Glutamatergic neuron (in vitro differentiated cells): ENCODE measurements around the gene ZNF865. TPM values are rescaled to one million over a fixed set of nuclear protein-coding genes. Genes with fewer than 3 reads are reported as not detected.

Experiments used
- DNase-seq: peaks from one replicate; pipeline ENCODE4 v3.0.0; 2022
- H3K27ac Mint-ChIP-seq: one replicate; pipeline ENCODE4 v1.8.0; 2020; ENCODE audit warnings: mild to moderate bottlenecking, mixed read lengths, inconsistent platforms; ENCODE audit not compliant: unreplicated experiment
- H3K27me3 Mint-ChIP-seq: one replicate; pipeline ENCODE4 v1.8.0; 2020; ENCODE audit warnings: mild to moderate bottlenecking, moderate library complexity, mixed read lengths, inconsistent platforms; ENCODE audit not compliant: unreplicated experiment
- H3K36me3 Mint-ChIP-seq: one replicate; pipeline ENCODE4 v1.8.0; 2020; ENCODE audit warnings: mild to moderate bottlenecking, mixed read lengths, inconsistent platforms; ENCODE audit not compliant: unreplicated experiment
- H3K4me1 Mint-ChIP-seq: one replicate; pipeline ENCODE4 v1.8.0; 2020; ENCODE audit warnings: mild to moderate bottlenecking, low read depth, mixed read lengths, inconsistent platforms; ENCODE audit not compliant: unreplicated experiment
- H3K4me3 Mint-ChIP-seq: one replicate; pipeline ENCODE4 v1.8.0; 2020; ENCODE audit warnings: mild to moderate bottlenecking, mixed read lengths, inconsistent platforms; ENCODE audit not compliant: unreplicated experiment
- H3K9me3 Mint-ChIP-seq: one replicate; pipeline ENCODE4 v1.8.0; 2020; ENCODE audit warnings: mild to moderate bottlenecking, moderate library complexity, mixed read lengths, inconsistent platforms; ENCODE audit not compliant: unreplicated experiment
- CTCF ChIP-seq: fragments of 200-600 bp; sonication (generic); IDR thresholded peaks from one replicate; pipeline ENCODE4 v1.5.0; 2021; ENCODE audit not compliant: partially characterized antibody, unreplicated experiment
- total RNA-seq: library from RNA; stranded (reverse); fragmentation: NEBNext Ultra II Directional; extraction: Animal tissue kit (Norgen Biotek cat#: 25700); gene quantifications from one replicate; pipeline ENCODE4 v1.2.1, GENCODE V29; 2021; ENCODE audit not compliant: unreplicated experiment

Gene ZNF865
- total RNA-seq, 1 donor from 2014 or later = 14.6 TPM

GRCh38 chr19:55611300-55611982, 6.0 kb downstream of the ZNF865 start:
- Mint-ChIP-seq H3K27ac (no peak overlapping the region), H3K27me3 (peaks cover 8% of the 10 kb centered on the region), H3K4me1 (peaks cover 4% of the 10 kb centered on the region), H3K36me3 (peaks cover 4% of the 10 kb centered on the region), H3K9me3 (no peaks in the 10 kb centered on the region), H3K4me3 (no peak overlapping the region)
- TF ChIP-seq CTCF = no peak
- no peak for DNase-seq

GRCh38 chr19:55611983-55612645, 6.7 kb downstream of the ZNF865 start:
- no peak for TF ChIP-seq CTCF
- no peak overlapping the region for H3K27ac Mint-ChIP-seq
- no peak for DNase-seq
- no peak overlapping the region for H3K4me3 Mint-ChIP-seq
- H3K36me3 Mint-ChIP-seq = peaks cover 4% of the 10 kb centered on the region
- peaks cover 2% of the 10 kb centered on the region for H3K9me3 Mint-ChIP-seq
- H3K27me3 Mint-ChIP-seq = peaks cover 11% of the 10 kb centered on the region
- H3K4me1 Mint-ChIP-seq = no peaks in the 10 kb centered on the region

- H3K27me3 Mint-ChIP-seq = peaks cover 10% of the 10 kb centered on the region
- TF ChIP-seq CTCF = no peak
- H3K36me3 Mint-ChIP-seq = peaks cover 11% of the 10 kb centered on the region
- H3K4me1 Mint-ChIP-seq = no peaks in the 10 kb centered on the region
- H3K9me3 Mint-ChIP-seq = peaks cover 6% of the 10 kb centered on the region
- DNase-seq = no peak
- H3K27ac Mint-ChIP-seq = no peak overlapping the region
- no peak overlapping the region for H3K4me3 Mint-ChIP-seq
Observed at GRCh38 chr19:55613396-55613795, 7.9 kb downstream of the ZNF865 start.

- Mint-ChIP-seq H3K4me1 (no peaks in the 10 kb centered on the region), H3K4me3 (no peak overlapping the region), H3K27ac (no peak overlapping the region), H3K9me3 (peaks cover 6% of the 10 kb centered on the region), H3K36me3 (peaks cover 11% of the 10 kb centered on the region), H3K27me3 (peaks cover 10% of the 10 kb centered on the region)
- no peak for TF ChIP-seq CTCF
- no peak for DNase-seq
Observed at GRCh38 chr19:55613930-55614710, 8.7 kb downstream of the ZNF865 start.
